NCI-H524 treated with DMSO at 0.1 percent for 48 hours (cell line): ENCODE measurements around the gene EDC3.

Source experiments
- DNase-seq: peaks from one replicate; lab custom pipeline; 2025; lab: John Stamatoyannopoulos, UW

The EDC3 gene

DNA sequence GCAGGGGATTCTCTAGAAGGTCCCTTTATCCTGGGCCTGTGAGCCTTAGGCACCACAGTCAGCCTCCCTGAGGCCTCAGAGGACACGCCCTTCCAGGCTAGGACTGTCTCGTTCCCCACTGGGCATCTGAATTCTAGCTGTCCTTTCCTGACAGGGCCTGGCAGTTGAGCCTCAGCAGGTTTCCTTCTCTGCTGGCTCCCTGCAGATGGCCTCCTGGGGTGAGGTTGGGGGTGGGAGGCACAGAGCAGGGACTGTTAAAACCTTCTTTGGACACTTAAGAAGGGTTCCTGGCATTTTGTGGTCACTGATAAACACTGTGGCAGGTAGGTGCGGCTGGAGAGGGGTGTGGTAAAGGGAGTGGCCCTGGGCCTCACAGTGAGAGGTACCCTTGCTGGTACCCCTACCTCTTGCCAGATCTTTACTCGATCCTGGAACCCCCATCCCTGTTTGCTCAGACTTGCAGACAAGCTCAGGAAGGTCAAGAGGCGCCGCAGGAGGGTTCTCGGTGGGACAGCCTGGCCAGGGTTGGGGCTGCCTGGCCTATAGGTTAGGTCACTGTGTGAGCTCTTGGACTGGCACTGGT lies 71.7 kb downstream of the EDC3 start:
- no peak for DNase-seq

- DNase-seq: no peak
Measured at GRCh38 chr15:74622758-74623157, 73.1 kb downstream of the EDC3 start.

DNA sequence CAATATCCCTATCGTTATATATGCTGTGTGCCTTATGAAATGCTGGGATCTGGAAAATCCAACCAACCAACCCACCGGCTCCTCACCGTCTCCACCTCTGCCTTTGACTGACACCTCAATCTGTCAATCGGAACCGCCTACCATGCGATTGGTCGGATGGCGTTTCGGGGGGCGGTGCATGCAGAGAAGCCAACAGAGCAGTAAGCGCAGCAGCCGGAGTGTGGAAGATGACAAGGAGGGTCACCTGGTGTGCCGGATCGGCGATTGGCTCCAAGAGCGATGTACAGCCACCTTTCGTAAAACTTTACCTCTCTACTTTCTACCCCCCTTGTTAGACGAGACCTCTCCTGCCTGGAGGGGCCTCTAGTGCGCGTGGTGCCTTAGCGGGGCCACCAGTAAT lies 73.9 kb downstream of the EDC3 start:
- no peak for DNase-seq

GRCh38 chr15:74621546-74621920 lies 74.3 kb downstream of the EDC3 start:
- no peak for DNase-seq

DNA sequence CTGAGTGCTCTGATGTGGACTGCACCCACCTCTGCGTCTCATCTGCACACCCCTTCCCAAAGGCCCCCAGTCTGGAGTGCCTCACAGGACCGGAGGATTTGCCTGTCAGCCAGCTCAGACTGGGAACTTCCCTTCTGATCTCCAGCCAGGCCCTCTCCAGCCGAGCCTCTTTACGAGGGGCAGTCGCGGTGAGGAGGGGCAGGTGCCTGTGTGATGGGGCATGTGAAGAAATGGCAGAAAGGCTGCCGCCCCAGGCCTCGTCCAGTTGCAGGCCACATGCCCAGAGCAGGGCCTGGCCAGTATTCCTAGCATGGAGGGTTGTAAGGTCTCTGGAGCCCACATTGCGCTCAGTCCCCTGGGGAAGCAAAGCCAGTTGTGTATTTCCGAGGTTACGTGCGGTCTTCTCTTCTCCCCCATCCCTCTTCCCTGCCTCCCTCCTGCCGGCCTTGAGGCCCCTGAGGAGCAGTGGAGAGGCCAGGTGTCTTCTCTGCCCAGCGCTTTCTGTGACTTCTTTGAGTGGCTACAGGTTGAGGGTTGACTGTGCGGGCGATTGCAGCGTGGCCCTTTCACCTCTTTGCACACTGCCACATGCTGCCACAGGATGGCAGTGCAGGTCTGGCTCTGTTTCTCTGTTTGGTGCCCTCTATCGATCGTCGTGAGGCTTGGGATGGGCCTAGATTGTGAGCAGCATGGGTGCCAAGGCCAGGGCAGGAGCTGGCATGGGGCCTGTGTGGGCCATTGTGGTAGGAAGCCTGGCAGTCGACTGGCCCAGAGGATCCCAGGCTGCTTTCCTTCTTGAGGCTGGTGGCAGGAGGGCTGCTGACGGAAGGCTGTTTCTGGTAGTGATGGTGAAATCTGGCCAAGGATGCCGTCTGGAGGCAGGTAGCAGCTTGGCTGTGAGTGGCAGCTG lies 74.9 kb downstream of the EDC3 start:
- DNase-seq: no peak

- DNase-seq: no peak
Measured at GRCh38 chr15:74619916-74620635, 75.7 kb downstream of the EDC3 start.

DNA sequence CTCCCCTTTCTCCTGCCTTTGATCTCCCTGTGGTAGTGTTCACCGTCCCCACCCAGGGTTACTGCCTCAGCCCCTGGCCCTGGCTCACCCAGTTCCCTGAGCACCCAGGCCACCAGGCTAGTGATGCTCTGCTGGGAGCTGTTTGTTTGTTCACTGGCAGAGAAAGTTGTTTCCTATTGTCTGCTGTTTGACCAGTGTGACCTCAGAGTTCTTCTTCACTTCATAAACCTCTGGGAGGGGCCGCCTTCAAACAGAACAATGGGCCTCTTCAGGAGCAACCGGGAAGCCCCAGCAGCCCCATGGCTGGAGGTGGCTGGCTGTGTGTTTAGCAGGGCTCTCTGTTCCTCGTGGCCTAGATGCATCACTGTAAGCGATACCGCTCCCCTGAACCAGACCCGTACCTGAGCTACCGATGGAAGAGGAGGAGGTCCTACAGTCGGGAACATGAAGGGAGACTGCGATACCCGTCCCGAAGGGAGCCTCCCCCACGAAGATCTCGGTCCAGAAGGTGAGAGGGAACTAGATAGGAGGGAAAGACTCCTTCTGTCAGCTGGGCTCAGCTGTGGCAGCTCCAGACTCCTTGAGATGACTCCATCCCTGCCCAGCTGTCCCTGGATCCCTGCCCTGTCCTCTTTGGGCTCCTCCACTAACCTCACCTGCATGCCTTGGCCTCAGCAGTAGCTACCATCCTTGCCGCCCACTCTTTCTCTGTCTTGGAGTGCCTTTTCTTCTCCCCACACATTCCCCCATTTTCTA lies 76.8 kb downstream of the EDC3 start:
- DNase-seq: no peak

DNA sequence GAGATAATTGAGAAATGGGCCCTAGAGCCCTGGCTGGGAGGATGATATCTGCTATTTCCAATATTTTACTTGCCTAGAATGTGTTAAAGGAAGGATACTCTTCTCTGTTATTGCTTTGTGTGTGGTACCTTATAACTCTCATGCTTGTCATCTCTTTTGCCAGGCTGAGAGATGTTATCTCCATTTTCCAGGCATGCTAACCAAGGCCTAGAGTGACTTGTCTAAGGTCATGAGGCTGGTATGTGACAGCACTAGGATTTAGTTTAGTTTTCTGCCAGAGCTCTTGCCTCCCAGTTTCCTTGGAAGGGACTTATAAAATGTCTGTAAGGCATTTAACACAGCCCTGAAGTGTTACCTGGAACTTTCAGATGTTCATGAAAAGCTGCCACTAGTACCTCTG lies 78.8 kb downstream of the EDC3 start:
- DNase-seq: no peak

- no peak for DNase-seq
Measured at GRCh38 chr15:74616366-74616939, 79.4 kb downstream of the EDC3 start.

- peak; percentile 62 for DNase-seq
Measured at GRCh38 chr15:74615508-74616365, 80.1 kb downstream of the EDC3 start, which contains the start of gene CLK3. TSS of gene CLK3 (plus strand) at chr15:74615836. CDS start at chr15:74619197, 3,361 bp downstream.

- DNase-seq: no peak
Measured at GRCh38 chr15:74614744-74615507, 80.9 kb downstream of the EDC3 start.

GRCh38 chr15:74613953-74614743 lies 81.7 kb downstream of the EDC3 start:
- no peak for DNase-seq

DNA sequence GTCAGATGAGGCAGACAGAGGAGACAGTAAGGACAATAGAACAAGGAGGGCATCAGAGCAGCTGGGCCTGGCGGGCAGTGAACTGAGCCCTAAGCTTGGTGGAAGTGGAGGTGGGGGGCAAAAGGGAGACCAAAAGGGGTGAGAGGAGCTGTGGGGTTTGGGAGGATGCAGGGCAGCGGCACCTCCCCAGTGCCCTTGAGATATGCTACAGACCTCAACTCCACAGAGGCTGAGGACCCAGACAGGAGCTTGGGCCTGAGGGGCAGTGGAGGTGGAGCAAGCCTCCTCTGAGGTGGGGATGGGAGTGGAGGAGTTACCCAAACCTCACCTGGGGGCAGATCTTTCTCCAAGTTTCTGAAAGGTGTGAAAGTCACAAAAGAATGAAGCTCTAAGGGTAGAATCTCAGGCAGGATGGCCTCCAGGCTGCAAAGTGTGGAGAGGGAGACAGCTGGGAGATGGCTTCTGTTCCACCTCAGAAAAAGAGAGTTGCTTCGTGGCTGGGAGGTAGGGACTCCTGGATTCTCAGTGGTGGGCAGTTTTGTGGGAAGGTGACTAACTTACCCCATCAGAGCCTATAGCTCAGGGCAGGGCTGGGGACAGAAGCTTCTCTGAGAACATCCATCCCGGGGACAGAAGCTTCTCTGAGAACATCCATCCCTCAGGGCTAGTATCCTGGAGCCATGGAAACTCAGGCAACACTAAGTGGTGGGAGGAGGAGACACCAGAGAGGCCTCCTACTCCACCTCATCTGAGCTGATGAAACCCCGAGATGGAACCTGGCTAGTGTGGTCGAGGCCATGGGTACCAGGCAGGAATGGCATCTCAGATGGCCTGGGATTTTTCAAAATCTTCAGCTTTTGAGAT lies 82.5 kb downstream of the EDC3 start:
- no peak for DNase-seq

GRCh38 chr15:74612677-74613076 lies 83.1 kb downstream of the EDC3 start:
- DNase-seq: no peak

- no peak for DNase-seq
Measured at GRCh38 chr15:74611834-74612233, 84.0 kb downstream of the EDC3 start.

- no peak for DNase-seq
Measured at GRCh38 chr15:74611341-74611740, 84.5 kb downstream of the EDC3 start.

GRCh38 chr15:74610302-74610951 lies 85.4 kb downstream of the EDC3 start:
- DNase-seq: no peak

GRCh38 chr15:74609938-74610301 lies 85.9 kb downstream of the EDC3 start:
- no peak for DNase-seq
